OCI-LY1 (cell line): ENCODE data around the gene LRRN3.

Experiments used
- H2AFZ ChIP-seq: fragments of 200-600 bp; sonication (generic), shearing (Covaris generic); 2 replicates; pipeline ENCODE4 v1.6.0; 2014; ENCODE audit warnings: antibody characterized with exemption, mild to moderate bottlenecking, low read length
- H3F3A ChIP-seq: fragments of 200-600 bp; sonication (generic), shearing (Covaris generic); 2 replicates; pipeline ENCODE4 v1.6.0; 2014; ENCODE audit warnings: mild to moderate bottlenecking, antibody characterized with exemption, low read length, moderate library complexity; ENCODE audit not compliant: insufficient read depth
- H3K27ac ChIP-seq: fragments of 200-600 bp; sonication (generic); 2 replicates; pipeline ENCODE4 v1.5.1; 2014; ENCODE audit warnings: low read length, mixed run types, mild to moderate bottlenecking, low read depth; ENCODE audit not compliant: poor library complexity, severe bottlenecking
- H3K27me3 ChIP-seq: fragments of 200-600 bp; sonication (generic); 2 replicates; pipeline ENCODE4 v1.6.0; 2014; ENCODE audit warnings: antibody characterized with exemption, mild to moderate bottlenecking, low read length, moderate library complexity; ENCODE audit not compliant: insufficient read depth
- H3K36me3 ChIP-seq: fragments of 200-600 bp; sonication (generic); 2 replicates; pipeline ENCODE4 v1.6.1; 2014; ENCODE audit warnings: mild to moderate bottlenecking, antibody characterized with exemption, low read length, moderate library complexity, mixed read lengths; ENCODE audit not compliant: insufficient read depth
- H3K4me1 ChIP-seq: fragments of 200-600 bp; sonication (generic); 2 replicates; pipeline ENCODE4 v1.5.1; 2014; ENCODE audit warnings: mild to moderate bottlenecking, low read length, moderate library complexity; ENCODE audit not compliant: insufficient read depth, severe bottlenecking
- H3K4me2 ChIP-seq: fragments of 200-600 bp; sonication (generic), shearing (Covaris generic); 2 replicates; pipeline ENCODE4 v1.6.1; 2014; ENCODE audit warnings: low read length
- H3K4me3 ChIP-seq: fragments of 200-600 bp; sonication (generic); 2 replicates; pipeline ENCODE4 v1.5.1; 2014; ENCODE audit warnings: low read length, low read depth, mild to moderate bottlenecking, mixed read lengths; ENCODE audit not compliant: poor library complexity, severe bottlenecking
- H3K79me2 ChIP-seq: fragments of 200-600 bp; shearing (Covaris generic); 2 replicates; pipeline ENCODE4 v1.6.1; 2016; ENCODE audit warnings: mixed run types, low read length, mixed read lengths; ENCODE audit not compliant: insufficient read depth
- H3K9ac ChIP-seq: fragments of 200-600 bp; sonication (generic), shearing (Covaris generic); 2 replicates; pipeline ENCODE4 v1.6.1; 2014; ENCODE audit warnings: mild to moderate bottlenecking, low read length, mixed read lengths
- H3K9me2 ChIP-seq: fragments of 200-600 bp; sonication (generic), shearing (Covaris generic); 2 replicates; pipeline ENCODE4 v1.6.1; 2014; ENCODE audit warnings: low read depth, mild to moderate bottlenecking, low read length, mixed read lengths
- H3K9me3 ChIP-seq: fragments of 200-600 bp; shearing (Covaris generic); 2 replicates; pipeline ENCODE4 v1.6.1; 2014; ENCODE audit warnings: low read length, mixed read lengths
- H4K20me1 ChIP-seq: fragments of 200-600 bp; sonication (generic), shearing (Covaris generic); 2 replicates; pipeline ENCODE4 v1.6.0; 2016; ENCODE audit warnings: mild to moderate bottlenecking, low read length; ENCODE audit not compliant: insufficient read depth
- CTCF ChIP-seq: fragments of 200-600 bp; sonication (generic), shearing (Covaris generic); IDR thresholded peaks from 2 replicates; pipeline ENCODE4 v1.5.1; 2017; ENCODE audit warnings: mild to moderate bottlenecking, antibody characterized with exemption, low read length, moderate library complexity, mixed read lengths
- EZH2 ChIP-seq: fragments of 200-600 bp; sonication (generic), shearing (Covaris generic); IDR thresholded peaks from 2 replicates; pipeline ENCODE4 v1.8.0; 2017; ENCODE audit warnings: borderline replicate concordance, mixed run types, mild to moderate bottlenecking, antibody characterized with exemption, low read length, moderate library complexity, mixed read lengths

The LRRN3 gene

DNA sequence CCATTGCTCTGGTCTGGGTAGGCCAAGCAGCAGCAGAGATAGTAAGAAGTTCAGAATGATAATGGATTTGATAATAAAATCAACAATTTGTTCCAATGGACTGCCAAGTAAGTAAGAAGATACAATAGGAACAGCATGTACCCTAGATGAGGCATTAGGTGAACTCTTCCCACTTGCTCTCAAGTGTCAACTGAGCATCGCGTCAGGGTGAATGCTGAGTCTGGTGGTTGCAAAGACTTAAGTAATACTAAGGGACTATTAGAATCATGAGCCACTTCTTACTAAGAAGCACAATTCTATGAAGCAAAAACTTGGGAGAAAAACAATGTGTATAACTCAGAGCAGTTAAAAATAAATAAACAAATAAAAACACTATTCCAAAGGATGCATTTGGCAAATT is 54.5 kb downstream of the LRRN3 start:
- no peaks in the 10 kb centered on the region for H3K9me2 ChIP-seq
- no peak overlapping the region for H3K9ac ChIP-seq
- no peak overlapping the region for H3K4me3 ChIP-seq
- H3K27ac ChIP-seq = no peak overlapping the region
- H4K20me1 ChIP-seq = no peaks in the 10 kb centered on the region
- no peaks in the 10 kb centered on the region for H3K4me1 ChIP-seq
- no peaks in the 10 kb centered on the region for H3K27me3 ChIP-seq
- no peak overlapping the region for H2AFZ ChIP-seq
- no peak overlapping the region for H3K4me2 ChIP-seq
- H3K36me3 ChIP-seq = no peaks in the 10 kb centered on the region
- no peaks in the 10 kb centered on the region for H3F3A ChIP-seq
- no peaks in the 10 kb centered on the region for H3K9me3 ChIP-seq
- TF ChIP-seq CTCF = no peak
- TF ChIP-seq EZH2 = no peak
- no peaks in the 10 kb centered on the region for H3K79me2 ChIP-seq

GRCh38 chr7:111146136-111146535 is 55.2 kb downstream of the LRRN3 start:
- H3K4me2 ChIP-seq = no peak overlapping the region
- no peak overlapping the region for H2AFZ ChIP-seq
- H3K4me1 ChIP-seq = no peaks in the 10 kb centered on the region
- no peaks in the 10 kb centered on the region for H3K9me2 ChIP-seq
- H3K27ac ChIP-seq = no peak overlapping the region
- no peak overlapping the region for H3K9ac ChIP-seq
- no peaks in the 10 kb centered on the region for H3K27me3 ChIP-seq
- no peaks in the 10 kb centered on the region for H3K36me3 ChIP-seq
- no peaks in the 10 kb centered on the region for H3F3A ChIP-seq
- H3K4me3 ChIP-seq = no peak overlapping the region
- no peaks in the 10 kb centered on the region for H4K20me1 ChIP-seq
- H3K9me3 ChIP-seq = no peaks in the 10 kb centered on the region
- no peaks in the 10 kb centered on the region for H3K79me2 ChIP-seq
- TF ChIP-seq CTCF (no peak), EZH2 (no peak)

DNA sequence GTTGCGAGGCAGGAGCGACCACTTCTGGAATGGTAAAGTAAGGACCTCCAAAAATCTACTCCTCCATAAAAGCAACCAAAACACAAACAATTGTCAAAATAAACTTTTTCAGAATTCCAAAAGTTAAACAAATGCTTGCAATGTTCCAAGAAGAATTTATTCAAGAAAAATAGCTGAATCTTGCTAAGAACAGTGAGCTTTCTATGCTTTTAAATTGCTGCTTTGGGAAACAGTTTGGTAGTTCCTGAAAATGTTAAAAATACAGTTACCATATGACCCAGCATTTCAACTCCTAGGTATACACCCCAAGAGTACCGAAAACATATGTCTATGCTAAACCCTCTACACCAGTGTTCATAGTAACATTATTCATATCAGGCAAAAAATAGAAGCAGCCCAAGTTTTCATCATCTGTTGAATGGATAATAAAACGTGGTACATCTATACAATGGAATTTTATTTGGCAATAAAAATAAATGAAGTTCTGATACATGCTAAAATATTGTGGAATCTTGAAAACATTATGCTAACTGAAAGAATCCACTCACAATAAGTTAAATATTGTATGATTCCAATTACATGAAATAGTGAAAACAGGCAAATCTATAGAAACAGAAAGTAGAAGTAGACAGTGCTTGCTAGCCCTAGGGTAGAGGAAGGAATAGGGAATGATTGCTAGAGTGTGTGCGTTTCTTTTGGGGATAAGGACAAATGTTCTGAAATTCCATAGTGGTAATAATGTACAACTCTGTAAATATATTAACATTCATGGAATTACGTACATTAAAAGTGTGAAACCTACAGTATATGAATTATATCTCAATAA is 57.0 kb downstream of the LRRN3 start:
- no peak overlapping the region for H2AFZ ChIP-seq
- H3K27me3 ChIP-seq = no peaks in the 10 kb centered on the region
- no peak for TF ChIP-seq EZH2
- no peak for TF ChIP-seq CTCF
- no peaks in the 10 kb centered on the region for H3K9me3 ChIP-seq
- no peaks in the 10 kb centered on the region for H3K36me3 ChIP-seq
- no peaks in the 10 kb centered on the region for H3K9me2 ChIP-seq
- no peaks in the 10 kb centered on the region for H3F3A ChIP-seq
- H3K4me1 ChIP-seq = no peaks in the 10 kb centered on the region
- no peaks in the 10 kb centered on the region for H3K79me2 ChIP-seq
- H4K20me1 ChIP-seq = no peaks in the 10 kb centered on the region
- no peak overlapping the region for H3K27ac ChIP-seq
- H3K4me3 ChIP-seq = no peak overlapping the region
- no peak overlapping the region for H3K4me2 ChIP-seq
- H3K9ac ChIP-seq = no peak overlapping the region
